ENCODE data around the gene VSX2.

DNA sequence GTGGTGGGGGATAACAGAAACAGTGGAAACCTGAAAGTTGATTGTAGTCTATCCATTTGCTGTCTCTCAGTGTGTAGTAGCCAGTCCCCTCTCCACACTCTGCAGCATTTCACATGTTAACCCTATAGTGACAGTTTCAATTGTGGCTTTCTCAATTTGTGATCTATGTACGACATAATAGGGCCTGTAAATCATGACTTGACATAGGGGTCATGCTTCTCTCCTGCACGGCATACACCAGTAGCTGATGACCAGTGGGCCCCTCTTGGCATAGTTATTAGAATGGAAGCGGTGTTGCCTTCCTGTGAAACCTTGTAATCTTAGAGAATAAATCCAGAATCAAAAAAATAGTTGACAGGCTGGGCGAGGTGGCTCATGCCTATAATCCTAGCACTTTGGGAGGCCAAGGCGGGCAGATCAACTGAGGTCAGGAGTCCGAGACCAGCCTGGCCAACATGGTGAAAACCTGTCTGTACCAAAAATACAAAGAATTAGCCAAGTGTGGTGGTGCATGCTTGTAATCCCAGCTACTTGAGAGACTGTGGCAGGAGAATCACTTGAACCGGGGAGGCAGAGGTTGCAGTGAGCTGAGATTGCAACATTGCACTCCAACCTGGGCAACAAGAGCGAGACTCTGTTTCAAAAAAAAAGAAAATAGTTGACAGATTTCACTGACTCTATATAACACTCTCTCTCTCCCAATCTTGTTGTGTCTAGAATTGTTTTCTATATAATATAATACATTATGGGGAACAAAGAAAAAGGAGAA lies 44.6 kb upstream of the VSX2 start:
- TF ChIP-seq, protein P1, sequence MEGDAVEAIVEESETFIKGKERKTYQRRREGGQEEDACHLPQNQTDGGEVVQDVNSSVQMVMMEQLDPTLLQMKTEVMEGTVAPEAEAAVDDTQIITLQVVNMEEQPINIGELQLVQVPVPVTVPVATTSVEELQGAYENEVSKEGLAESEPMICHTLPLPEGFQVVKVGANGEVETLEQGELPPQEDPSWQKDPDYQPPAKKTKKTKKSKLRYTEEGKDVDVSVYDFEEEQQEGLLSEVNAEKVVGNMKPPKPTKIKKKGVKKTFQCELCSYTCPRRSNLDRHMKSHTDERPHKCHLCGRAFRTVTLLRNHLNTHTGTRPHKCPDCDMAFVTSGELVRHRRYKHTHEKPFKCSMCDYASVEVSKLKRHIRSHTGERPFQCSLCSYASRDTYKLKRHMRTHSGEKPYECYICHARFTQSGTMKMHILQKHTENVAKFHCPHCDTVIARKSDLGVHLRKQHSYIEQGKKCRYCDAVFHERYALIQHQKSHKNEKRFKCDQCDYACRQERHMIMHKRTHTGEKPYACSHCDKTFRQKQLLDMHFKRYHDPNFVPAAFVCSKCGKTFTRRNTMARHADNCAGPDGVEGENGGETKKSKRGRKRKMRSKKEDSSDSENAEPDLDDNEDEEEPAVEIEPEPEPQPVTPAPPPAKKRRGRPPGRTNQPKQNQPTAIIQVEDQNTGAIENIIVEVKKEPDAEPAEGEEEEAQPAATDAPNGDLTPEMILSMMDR (IDR thresholded peaks at IDR 0.05; ENCODE audit: poor library complexity, severe bottlenecking) = no peak
- TF ChIP-seq TAF1 (IDR thresholded peaks at IDR 0.05; ENCODE audit: low read depth) = no peak
- TF ChIP-seq EZH2 (IDR thresholded peaks at IDR 0.05; ENCODE audit: borderline replicate concordance, insufficient read depth, low read length, poor library complexity, severe bottlenecking) = no peak
- TF ChIP-seq POLR2AphosphoS5 (IDR thresholded peaks at IDR 0.05) = no peak
- no peak for TF ChIP-seq EP300 (conservative IDR thresholded peaks at IDR 0.05; ENCODE audit: poor library complexity, severe bottlenecking)

Measured in neural cell (in vitro differentiated cells).